NB4 (cell line): Measurements from ENCODE around the gene OR51B4.

Experiments used
- POLR2A ChIP-seq: IDR thresholded peaks from 2 replicates; pipeline ENCODE4 v1.6.1; 2011; ENCODE audit warnings: mild to moderate bottlenecking; ENCODE audit not compliant: insufficient read length; ENCODE audit errors: extremely low read depth
- TF ChIP-seq, protein P1 (sequence below): IDR thresholded peaks from one replicate; pipeline ENCODE4 v1.5.1; 2012; ENCODE audit warnings: low read depth, low read length

DNA sequence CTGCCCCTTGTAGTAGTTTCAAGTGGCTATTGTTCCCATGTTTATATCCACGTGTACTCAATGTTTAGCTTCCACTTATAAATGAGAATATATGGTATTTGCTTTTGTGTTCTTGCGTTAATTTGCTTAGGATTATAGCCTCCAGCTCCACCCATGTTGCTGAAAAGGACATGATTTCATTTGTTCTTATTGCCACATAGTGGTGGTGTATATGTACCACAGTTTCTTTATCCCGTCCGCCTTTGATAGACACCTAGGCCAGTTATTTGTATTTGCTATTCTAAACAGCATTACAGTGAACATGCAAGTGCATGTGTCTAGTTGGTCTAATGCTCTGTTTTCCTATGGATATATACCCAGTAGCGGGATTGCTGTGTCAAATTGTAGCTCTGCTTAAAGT, 15.5 kb upstream of the OR51B4 start:
- TF ChIP-seq, protein P1, sequence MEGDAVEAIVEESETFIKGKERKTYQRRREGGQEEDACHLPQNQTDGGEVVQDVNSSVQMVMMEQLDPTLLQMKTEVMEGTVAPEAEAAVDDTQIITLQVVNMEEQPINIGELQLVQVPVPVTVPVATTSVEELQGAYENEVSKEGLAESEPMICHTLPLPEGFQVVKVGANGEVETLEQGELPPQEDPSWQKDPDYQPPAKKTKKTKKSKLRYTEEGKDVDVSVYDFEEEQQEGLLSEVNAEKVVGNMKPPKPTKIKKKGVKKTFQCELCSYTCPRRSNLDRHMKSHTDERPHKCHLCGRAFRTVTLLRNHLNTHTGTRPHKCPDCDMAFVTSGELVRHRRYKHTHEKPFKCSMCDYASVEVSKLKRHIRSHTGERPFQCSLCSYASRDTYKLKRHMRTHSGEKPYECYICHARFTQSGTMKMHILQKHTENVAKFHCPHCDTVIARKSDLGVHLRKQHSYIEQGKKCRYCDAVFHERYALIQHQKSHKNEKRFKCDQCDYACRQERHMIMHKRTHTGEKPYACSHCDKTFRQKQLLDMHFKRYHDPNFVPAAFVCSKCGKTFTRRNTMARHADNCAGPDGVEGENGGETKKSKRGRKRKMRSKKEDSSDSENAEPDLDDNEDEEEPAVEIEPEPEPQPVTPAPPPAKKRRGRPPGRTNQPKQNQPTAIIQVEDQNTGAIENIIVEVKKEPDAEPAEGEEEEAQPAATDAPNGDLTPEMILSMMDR = no peak
- TF ChIP-seq POLR2A = no peak
